ENCODE measurements around the gene DPP4. TPM values are rescaled to one million over a fixed set of nuclear protein-coding genes. Genes with fewer than 3 reads are reported as not detected.

DPP4 gene
- total and polyA plus RNA-seq, 2 donors (not counting 3 experiments of a cell fraction or from before 2014, with no cell fraction given) = 0.84 to 6.2 TPM

- Histone ChIP-seq H3K9ac (replicated peaks; ENCODE audit: extremely low read depth, insufficient read depth, low read length) (no peak overlapping the region), H3K4me1 (ENCODE audit: control insufficient read depth, extremely low read depth, insufficient read depth, low read length) (no peaks in the 10 kb centered on the region), H2AFZ (ENCODE audit: low read depth, low read length) (no peak overlapping the region), H3K4me3 (replicated peaks in 1 of 3; ENCODE audit: insufficient read depth in 1 of 3, low read depth in 1 of 3, low read length in 3 of 3) (no peak overlapping the region), H3K79me2 (ENCODE audit: control insufficient read depth, insufficient read depth, low read length) (no peaks in the 10 kb centered on the region), H3K9me3 (replicated peaks; ENCODE audit: control insufficient read depth, insufficient read depth, low read length) (peaks cover 3% of the 10 kb centered on the region), H4K20me1 (replicated peaks; ENCODE audit: control insufficient read depth, extremely low read depth, insufficient read depth, low read length) (no peaks in the 10 kb centered on the region), H3K4me2 (ENCODE audit: insufficient read depth, low read length) (no peak overlapping the region), H3K27ac (ENCODE audit: insufficient read depth, low read depth, low read length) (no peak overlapping the region), H3K36me3 (ENCODE audit: control insufficient read depth in 2 of 2, extremely low read depth in 1 of 2, insufficient read depth in 2 of 2, low read length in 2 of 2) (no peaks in the 10 kb centered on the region), H3K9me1 (replicated peaks; ENCODE audit: control insufficient read depth, extremely low read depth, insufficient read depth, low read length) (no peaks in the 10 kb centered on the region), H3K27me3 (ENCODE audit: control insufficient read depth in 2 of 2, insufficient read depth in 2 of 2, low read length in 2 of 2) (no peaks in the 10 kb centered on the region)
- POLR2A ChIA-PET = no interaction called here
- CTCF ChIA-PET = no interaction called here
- dilution Hi-C loops (cut with MboI; ENCODE audit: extremely low pct_ligation_motif_present, low sequenced_read_pairs) = no loop called here
- DNase-seq (ENCODE audit: low read depth, low spot score) (no peak), FAIRE-seq (no peak)
- TF ChIP-seq, protein P1, sequence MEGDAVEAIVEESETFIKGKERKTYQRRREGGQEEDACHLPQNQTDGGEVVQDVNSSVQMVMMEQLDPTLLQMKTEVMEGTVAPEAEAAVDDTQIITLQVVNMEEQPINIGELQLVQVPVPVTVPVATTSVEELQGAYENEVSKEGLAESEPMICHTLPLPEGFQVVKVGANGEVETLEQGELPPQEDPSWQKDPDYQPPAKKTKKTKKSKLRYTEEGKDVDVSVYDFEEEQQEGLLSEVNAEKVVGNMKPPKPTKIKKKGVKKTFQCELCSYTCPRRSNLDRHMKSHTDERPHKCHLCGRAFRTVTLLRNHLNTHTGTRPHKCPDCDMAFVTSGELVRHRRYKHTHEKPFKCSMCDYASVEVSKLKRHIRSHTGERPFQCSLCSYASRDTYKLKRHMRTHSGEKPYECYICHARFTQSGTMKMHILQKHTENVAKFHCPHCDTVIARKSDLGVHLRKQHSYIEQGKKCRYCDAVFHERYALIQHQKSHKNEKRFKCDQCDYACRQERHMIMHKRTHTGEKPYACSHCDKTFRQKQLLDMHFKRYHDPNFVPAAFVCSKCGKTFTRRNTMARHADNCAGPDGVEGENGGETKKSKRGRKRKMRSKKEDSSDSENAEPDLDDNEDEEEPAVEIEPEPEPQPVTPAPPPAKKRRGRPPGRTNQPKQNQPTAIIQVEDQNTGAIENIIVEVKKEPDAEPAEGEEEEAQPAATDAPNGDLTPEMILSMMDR (IDR thresholded peaks at IDR 0.05; ENCODE audit: extremely low read depth in 1 of 2, insufficient read depth in 1 of 2, low read depth in 1 of 2, low read length in 2 of 2) = no peak
- TF ChIP-seq POLR2AphosphoS5 (IDR thresholded peaks at IDR 0.05; ENCODE audit: insufficient read depth, low read depth, low read length) (no peak), POLR2A (IDR thresholded peaks at IDR 0.05; ENCODE audit: low read depth, low read length) (no peak), FOS (IDR thresholded peaks at IDR 0.05; ENCODE audit: borderline replicate concordance, insufficient read depth, low read length) (no peak), MYC (IDR thresholded peaks at IDR 0.05; ENCODE audit: low read depth, low read length) (no peak), JUN (IDR thresholded peaks at IDR 0.05; ENCODE audit: borderline replicate concordance, insufficient read depth, insufficient read length, low read depth) (no peak), EZH2 (IDR thresholded peaks at IDR 0.05; ENCODE audit: borderline replicate concordance, low read depth, low read length, severe bottlenecking) (no peak)
- intact Hi-C loops (cut with micrococcal nuclease) = loop anchor here (1.0 kb wide), 1 partner anchor 8 kb away; no protein-coding TSS in a partner anchor
- no TSS peak for BruUV-seq (replicated peaks)
These were observed 14.9 kb downstream of the DPP4 start for GRCh38 chr2:162058973-162059668.
